ENCODE data around the gene COL15A1.

COL15A1 gene

DNA sequence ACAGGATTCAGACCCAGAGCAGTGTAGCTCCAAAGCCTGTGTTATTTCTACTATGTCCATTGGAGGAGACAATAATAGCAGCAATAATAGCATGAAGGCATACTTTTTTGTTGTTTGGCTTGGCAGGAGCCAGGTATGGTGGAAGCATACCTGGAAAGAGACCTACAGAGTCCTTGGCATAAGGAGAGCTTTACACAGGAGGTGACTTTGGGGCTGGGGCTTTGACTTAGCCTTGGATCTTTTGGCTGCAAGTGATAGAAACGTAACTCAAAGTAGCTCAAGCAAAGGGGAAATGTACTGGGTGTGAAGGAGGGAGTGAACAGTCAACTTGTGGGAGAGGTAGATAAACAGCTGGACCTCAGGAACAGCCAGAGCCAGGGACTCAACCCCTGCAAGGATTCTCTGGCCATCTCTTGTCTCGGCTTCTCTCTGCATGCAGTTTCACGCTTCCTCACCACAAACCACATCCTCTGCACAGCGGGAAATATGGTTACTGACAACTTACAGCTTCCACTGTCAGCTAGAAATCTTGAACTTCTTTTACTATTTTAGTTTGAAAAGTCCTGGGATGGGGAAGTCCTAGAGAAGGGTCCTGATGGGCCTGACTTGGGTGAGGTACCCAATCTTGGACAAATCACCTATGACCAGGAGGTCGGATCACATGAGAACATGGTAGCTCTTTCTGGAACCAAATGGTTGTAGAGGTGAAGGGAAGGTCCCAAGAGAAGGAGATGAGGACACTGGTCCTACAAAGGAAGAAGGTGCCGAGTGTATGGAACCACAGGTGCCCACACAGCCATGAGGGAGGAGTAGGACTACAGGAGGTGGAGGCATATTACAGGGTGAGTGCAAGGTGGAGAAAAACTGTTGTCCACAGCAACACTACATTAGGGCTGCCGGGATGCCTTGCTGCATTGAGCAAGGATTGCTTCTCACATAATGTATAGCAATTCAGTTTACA, 114.2 kb downstream of the COL15A1 start:
- Mint-ChIP-seq H3K36me3 (peaks cover 3% of the 10 kb centered on the region), H3K4me1 (ENCODE audit: low read depth) (peaks cover 69% of the 10 kb centered on the region), H3K9me3 (ENCODE audit: low read depth) (no peaks in the 10 kb centered on the region), H3K27me3 (no peaks in the 10 kb centered on the region), H3K4me3 (peak overlapping the region; percentile 86), H3K27ac (peak overlapping the region; percentile 56)

DNA sequence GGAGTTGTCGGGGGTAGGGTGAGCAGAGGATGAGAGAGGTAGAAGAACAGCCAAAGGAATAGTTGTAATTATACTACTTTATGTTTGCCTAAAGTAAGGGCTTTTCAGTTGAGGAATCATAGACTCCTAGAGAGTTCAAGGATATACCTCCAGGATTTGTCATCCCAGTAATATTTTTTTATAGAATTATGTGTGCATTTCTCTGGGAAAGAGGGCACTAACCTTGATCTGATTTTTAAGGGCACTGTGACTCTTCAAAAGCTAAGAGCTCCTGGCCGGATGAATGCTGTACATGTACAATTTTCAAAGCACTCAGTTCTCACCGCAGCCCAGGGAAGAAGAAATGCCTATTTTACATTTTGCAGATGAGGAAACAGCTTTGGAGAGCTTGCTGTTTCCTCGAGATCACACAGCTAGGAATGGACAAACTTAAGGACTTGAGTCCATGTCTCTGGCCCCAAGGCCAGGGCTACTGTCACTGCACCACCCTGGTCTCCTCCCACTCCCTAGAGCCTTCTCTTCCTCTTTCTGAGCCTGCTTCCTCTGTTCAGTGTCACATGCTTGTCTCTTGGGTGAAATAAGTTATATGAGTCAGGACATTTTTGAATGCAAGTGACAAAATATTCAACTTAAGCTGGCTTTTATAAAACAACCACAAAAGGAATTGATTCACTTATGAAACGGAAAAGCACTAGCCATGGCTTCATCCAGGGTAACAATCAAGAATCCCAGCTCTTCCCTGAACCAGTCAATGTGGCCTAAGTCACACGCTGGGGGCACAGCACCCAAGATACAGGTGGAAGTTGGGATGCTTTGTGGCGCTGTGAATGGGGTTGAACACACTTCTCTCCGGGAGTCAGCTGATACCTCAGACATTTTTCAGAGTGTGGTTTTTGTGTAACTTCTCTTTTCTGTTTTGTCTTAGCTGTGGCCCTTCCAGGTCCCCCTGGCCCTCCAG, 115.5 kb downstream of the COL15A1 start:
- H3K27ac Mint-ChIP-seq, result peak overlapping the region; percentile 11
- peaks cover 66% of the 10 kb centered on the region for H3K4me1 Mint-ChIP-seq (ENCODE audit: low read depth)
- no peaks in the 10 kb centered on the region for H3K27me3 Mint-ChIP-seq
- no peaks in the 10 kb centered on the region for H3K9me3 Mint-ChIP-seq (ENCODE audit: low read depth)
- H3K4me3 Mint-ChIP-seq, result peak overlapping the region; percentile 86
- H3K36me3 Mint-ChIP-seq, result peaks cover 3% of the 10 kb centered on the region

DNA sequence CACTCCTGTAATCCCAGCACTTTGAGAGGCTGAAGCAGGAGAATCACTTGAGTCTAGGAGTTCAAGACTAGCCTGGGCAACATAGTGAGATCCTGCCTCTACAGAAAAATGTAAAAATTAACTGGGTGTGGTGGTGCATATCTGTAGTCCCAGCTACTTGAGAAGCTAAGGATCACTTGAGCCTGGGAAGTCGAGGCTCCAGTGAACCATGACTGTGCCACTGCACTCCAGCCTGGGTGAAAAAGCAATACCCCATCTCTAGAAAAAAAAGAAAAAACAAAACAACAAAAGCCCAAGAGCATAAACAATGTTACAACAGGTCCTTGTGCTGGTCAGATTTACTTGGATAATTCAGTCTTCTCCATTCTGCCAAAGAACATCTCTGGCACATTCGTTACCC, 116.9 kb downstream of the COL15A1 start:
- Mint-ChIP-seq H3K27ac (no peak overlapping the region), H3K4me1 (ENCODE audit: low read depth) (peaks cover 62% of the 10 kb centered on the region), H3K4me3 (no peak overlapping the region), H3K9me3 (ENCODE audit: low read depth) (no peaks in the 10 kb centered on the region), H3K27me3 (no peaks in the 10 kb centered on the region), H3K36me3 (peaks cover under 1% of the 10 kb centered on the region)

DNA sequence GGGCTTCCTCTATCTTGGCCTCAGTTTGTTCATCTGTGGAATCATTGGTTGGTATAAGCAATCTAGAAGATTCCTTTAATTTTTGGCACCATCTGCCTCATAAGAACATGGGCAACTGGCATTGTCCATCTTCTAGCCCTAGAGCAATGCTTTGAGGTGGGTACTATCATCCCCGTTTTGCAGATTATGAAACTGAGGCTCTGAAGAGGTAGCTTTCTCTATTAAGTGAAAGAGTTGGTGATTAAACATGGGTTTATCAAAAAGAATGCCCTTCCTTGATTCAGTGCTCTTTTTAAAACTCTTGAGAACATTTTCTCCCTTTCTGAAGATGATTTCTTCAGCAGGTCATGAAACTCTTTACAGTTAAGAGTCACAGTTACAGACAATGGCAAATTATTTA, 118.8 kb downstream of the COL15A1 start:
- H3K4me1 Mint-ChIP-seq (ENCODE audit: low read depth), result peaks cover 51% of the 10 kb centered on the region
- no peaks in the 10 kb centered on the region for H3K9me3 Mint-ChIP-seq (ENCODE audit: low read depth)
- H3K27me3 Mint-ChIP-seq, result no peaks in the 10 kb centered on the region
- no peaks in the 10 kb centered on the region for H3K36me3 Mint-ChIP-seq
- H3K27ac Mint-ChIP-seq, result no peak overlapping the region
- H3K4me3 Mint-ChIP-seq, result no peak overlapping the region

DNA sequence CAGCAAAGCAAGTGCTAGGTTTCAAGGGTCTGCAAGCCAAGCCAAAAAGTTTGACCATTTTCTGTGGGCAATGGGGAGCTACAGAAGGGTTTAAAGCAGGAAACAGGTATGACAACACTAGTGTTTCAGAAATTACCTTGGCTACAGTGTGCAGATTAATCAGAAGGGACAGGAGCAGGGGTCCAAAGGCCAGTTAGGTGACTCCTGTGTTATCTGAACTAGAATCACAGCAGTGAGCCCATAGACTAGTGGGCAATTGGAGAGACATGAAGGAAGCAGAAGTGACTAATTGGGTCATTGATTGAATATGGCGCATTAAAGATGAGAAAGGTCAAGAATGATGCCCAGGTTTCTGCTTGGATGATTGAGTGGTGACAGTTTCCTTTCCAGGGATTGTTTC, 119.8 kb downstream of the COL15A1 start:
- Mint-ChIP-seq H3K9me3 (ENCODE audit: low read depth) (no peaks in the 10 kb centered on the region), H3K27ac (no peak overlapping the region), H3K4me1 (ENCODE audit: low read depth) (peaks cover 44% of the 10 kb centered on the region), H3K4me3 (no peak overlapping the region), H3K36me3 (no peaks in the 10 kb centered on the region), H3K27me3 (no peaks in the 10 kb centered on the region)

DNA sequence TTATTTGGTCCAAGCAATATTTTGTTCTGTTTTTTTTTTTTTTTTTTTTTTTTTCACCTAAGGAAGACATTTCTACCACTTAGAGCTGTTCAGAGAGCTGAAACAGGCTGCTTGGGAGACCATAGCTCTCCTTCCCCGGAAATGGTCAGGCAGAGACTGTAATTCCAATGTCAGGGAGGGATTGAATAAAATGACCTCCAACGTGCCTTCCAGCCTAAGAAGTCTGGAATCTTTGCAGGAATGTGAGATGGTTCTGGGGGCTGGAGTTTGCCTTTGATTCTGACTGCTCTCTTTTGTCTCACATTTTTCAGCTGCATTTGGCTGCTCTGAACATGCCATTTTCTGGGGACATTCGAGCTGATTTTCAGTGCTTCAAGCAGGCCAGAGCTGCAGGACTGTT, 122.9 kb downstream of the COL15A1 start:
- H3K27me3 Mint-ChIP-seq, result no peaks in the 10 kb centered on the region
- peaks cover 2% of the 10 kb centered on the region for H3K36me3 Mint-ChIP-seq
- H3K4me1 Mint-ChIP-seq (ENCODE audit: low read depth), result peaks cover 51% of the 10 kb centered on the region
- no peak overlapping the region for H3K27ac Mint-ChIP-seq
- H3K9me3 Mint-ChIP-seq (ENCODE audit: low read depth), result no peaks in the 10 kb centered on the region
- no peak overlapping the region for H3K4me3 Mint-ChIP-seq

DNA sequence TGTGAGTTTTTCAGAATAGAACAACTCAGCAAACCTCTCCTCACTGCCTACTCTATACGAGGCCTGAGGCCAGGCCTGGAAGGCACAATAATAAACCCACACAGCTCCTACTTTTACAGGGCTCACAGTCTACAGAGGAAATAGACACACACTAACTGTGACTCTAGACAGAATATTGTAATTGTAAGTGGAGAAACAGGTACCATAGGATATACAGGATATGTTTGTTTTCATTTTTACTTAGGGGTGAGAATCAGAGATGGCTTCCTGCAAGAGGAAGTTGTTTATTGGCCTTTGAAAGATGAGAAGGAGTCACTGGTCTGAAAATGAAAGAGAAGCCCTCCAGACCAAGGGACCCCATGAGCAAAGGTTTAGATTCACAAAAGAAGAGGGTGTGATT, 125.4 kb downstream of the COL15A1 start:
- H3K4me3 Mint-ChIP-seq, result peak overlapping the region; percentile 36
- peak overlapping the region; percentile 50 for H3K27ac Mint-ChIP-seq

DNA sequence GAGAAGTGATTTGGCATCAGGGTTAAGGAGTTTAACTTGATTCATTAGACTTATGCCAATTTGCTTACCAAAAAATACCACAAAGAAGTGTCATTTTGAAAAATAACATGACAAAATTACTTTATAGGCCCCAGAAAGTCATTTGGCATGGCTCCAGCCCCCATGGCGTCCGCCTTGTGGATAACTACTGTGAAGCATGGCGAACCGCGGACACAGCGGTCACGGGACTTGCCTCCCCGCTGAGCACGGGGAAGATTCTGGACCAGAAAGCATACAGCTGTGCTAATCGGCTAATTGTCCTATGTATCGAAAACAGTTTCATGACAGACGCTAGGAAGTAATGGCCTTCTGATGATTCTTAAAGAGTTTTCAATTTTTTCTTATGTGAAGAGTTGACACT, 125.8 kb downstream of the COL15A1 start:
- Mint-ChIP-seq H3K9me3 (ENCODE audit: low read depth) (no peaks in the 10 kb centered on the region), H3K36me3 (peaks cover 2% of the 10 kb centered on the region), H3K27me3 (no peaks in the 10 kb centered on the region), H3K27ac (peak overlapping the region; percentile 50), H3K4me3 (no peak overlapping the region), H3K4me1 (ENCODE audit: low read depth) (peaks cover 47% of the 10 kb centered on the region)

More for the DNA sequence above, 125.4 kb downstream of the COL15A1 start:
- Mint-ChIP-seq H3K9me3 (ENCODE audit: low read depth) (no peaks in the 10 kb centered on the region), H3K36me3 (peaks cover 2% of the 10 kb centered on the region), H3K27me3 (no peaks in the 10 kb centered on the region), H3K4me1 (ENCODE audit: low read depth) (peaks cover 48% of the 10 kb centered on the region)

DNA sequence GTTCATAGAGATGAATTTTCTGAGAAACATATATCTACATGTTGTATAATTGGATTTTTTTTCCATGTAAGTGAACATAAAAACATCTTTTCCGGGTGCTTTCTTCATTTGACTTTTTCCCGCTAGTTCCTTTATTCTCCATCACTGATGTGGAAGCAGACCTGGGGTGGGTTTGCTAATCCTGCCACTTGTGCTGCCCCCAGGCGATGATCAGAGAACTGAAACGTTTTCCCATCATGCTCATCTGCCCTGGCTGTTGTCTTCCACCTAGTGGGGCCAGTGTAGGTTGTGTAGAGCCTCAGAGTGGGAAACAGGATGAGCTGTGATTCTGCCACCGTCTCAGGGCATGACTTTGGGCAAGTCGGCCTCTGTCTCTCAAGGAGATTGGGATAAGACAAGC, 127.0 kb downstream of the COL15A1 start:
- Mint-ChIP-seq H3K9me3 (ENCODE audit: low read depth) (no peaks in the 10 kb centered on the region), H3K27me3 (no peaks in the 10 kb centered on the region), H3K36me3 (peaks cover 2% of the 10 kb centered on the region), H3K4me3 (no peak overlapping the region), H3K4me1 (ENCODE audit: low read depth) (peaks cover 54% of the 10 kb centered on the region), H3K27ac (no peak overlapping the region)

DNA sequence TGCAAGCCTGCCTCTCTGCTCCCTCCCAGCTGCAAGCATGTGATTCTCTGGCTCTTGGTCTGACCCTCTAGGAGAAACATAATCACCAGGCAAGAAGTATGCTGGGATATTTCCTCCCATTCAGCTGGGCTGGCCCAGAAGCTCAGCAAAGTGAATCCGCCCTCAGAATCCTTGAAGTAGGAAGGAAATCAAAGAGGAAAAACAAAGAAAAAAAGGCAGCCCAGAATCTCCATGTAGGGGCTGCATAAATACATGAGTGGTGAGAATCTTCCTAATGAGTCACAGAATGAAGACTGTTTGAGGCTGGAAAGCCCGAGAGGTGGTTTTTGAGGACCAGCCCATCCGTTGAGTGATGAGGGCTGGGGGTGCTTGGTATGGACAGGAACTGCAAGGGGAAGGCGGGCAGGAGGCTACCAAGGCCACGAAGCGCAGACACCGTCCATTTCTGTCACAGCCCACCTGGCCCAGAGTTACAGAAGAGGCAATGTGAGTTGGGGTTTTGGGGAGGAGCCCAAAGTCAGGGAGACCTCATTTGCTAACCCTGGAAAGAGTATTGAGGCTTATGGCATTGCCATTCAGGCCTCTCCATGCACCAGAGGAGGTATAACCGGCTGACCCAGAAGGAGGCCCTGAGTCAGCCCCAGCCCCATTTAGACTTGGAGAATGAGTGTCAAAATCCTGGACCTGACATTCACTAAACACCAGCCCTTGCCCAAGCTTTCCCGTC, 127.8 kb downstream of the COL15A1 start:
- no peaks in the 10 kb centered on the region for H3K9me3 Mint-ChIP-seq (ENCODE audit: low read depth)
- peaks cover 61% of the 10 kb centered on the region for H3K4me1 Mint-ChIP-seq (ENCODE audit: low read depth)
- H3K4me3 Mint-ChIP-seq, result no peak overlapping the region
- no peaks in the 10 kb centered on the region for H3K27me3 Mint-ChIP-seq
- peaks cover 2% of the 10 kb centered on the region for H3K36me3 Mint-ChIP-seq
- no peak overlapping the region for H3K27ac Mint-ChIP-seq

DNA sequence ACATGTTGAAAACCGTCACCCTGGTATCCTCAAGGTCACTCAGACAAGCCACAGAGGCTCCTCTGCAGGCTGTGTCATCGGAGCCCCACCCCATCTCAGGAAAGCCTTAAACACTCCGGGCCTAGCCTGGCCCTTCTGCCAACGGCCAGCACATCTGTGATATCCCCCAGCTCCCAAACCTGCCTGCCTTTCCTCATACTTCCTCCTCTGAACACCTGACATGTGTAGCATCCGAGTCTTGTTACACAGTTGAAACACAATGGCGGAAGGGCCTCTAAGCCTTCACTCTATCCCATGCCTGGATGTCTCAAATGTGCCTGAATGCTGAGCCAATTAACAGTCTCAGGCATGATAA, 128.3 kb downstream of the COL15A1 start:
- H3K4me3 Mint-ChIP-seq, result no peak overlapping the region
- no peaks in the 10 kb centered on the region for H3K27me3 Mint-ChIP-seq
- H3K4me1 Mint-ChIP-seq (ENCODE audit: low read depth), result peaks cover 63% of the 10 kb centered on the region
- no peaks in the 10 kb centered on the region for H3K9me3 Mint-ChIP-seq (ENCODE audit: low read depth)
- peaks cover 2% of the 10 kb centered on the region for H3K36me3 Mint-ChIP-seq
- H3K27ac Mint-ChIP-seq, result no peak overlapping the region

DNA sequence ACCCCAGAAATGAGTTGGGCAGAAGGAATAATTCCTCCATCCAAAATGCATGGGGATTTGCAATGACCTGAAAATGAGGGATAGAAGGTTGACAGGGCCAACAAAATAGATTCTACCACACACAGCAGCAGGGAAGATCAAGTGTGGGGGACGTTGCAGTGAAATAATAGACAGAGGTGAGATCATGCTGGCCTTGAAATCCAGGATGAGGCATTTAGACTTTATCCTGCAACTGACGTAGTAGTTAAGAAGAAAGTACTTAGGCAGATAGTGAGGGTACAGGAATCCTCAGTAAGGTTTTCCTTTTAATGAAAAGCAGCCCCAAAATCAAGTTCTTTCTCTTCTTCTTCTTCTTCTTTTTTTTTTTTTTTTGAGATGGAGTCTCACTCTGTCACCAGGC, 129.6 kb downstream of the COL15A1 start:
- Mint-ChIP-seq H3K27me3 (no peaks in the 10 kb centered on the region), H3K4me1 (ENCODE audit: low read depth) (peaks cover 70% of the 10 kb centered on the region), H3K4me3 (no peak overlapping the region), H3K9me3 (ENCODE audit: low read depth) (no peaks in the 10 kb centered on the region), H3K36me3 (peaks cover 2% of the 10 kb centered on the region), H3K27ac (no peak overlapping the region)

DNA sequence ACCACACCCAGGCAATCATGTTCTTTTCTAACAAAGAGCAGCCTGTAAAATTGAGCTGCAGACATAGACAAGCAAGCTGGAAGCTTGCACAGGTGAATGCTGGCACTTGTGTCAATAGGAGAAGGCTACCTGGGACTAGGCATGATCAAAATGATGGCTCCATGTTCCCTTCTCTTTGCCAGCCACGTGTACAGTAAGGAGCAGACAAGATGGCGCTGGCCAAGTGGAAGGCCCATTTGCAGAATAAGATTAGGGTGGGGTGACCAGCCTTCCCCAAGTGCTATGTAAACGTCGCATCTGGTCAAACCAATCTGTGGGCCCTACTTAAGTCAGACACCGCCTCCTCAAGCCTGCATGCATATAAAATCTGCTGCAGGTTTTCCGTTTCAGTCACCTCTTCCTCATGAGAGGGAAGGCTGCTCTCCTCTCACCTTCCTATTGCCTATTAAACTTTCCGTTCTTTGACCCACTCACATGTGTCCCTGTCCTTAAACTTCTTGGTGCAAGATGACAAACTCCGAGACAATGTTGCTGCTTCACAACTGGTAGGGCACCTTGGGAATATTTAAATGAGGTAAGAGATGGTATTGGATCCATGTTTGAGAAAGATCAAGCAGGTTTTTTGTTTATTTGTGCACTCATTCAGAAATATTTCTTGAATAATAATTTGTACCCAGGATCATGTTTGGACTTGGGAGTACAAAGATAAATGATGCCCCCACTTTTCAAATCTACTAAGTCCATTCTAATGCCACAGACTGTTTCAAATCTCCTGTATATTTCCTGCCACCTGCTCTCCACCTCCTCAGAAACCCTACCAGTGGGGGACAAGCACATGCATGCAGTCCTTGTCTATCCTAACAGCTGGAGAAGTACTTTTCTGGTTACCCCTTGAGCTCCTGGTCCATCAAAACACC, 130.5 kb downstream of the COL15A1 start:
- H3K4me3 Mint-ChIP-seq, result no peak overlapping the region
- no peak overlapping the region for H3K27ac Mint-ChIP-seq
- no peaks in the 10 kb centered on the region for H3K36me3 Mint-ChIP-seq

DNA sequence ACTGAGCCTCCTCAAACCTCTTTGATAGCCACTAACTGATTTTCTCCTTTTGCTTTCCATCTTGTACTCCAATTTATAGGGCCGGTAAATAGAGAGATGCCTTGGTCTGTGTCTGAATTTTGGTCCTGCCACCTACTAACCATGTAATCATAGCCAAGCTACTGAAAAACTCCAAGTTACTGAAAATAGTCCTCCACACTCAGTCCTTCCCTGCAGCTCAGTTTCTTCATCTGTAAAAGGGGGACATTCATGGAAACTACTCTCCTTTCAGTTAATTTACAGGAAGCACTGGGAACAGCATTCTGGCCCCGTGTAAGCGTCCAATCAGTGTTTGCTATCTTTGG, 131.2 kb downstream of the COL15A1 start:
- H3K4me1 Mint-ChIP-seq (ENCODE audit: low read depth), result peaks cover 60% of the 10 kb centered on the region
- no peaks in the 10 kb centered on the region for H3K36me3 Mint-ChIP-seq
- H3K27ac Mint-ChIP-seq, result no peak overlapping the region
- no peak overlapping the region for H3K4me3 Mint-ChIP-seq
- H3K27me3 Mint-ChIP-seq, result no peaks in the 10 kb centered on the region
- no peaks in the 10 kb centered on the region for H3K9me3 Mint-ChIP-seq (ENCODE audit: low read depth)

More for the DNA sequence above, 130.5 kb downstream of the COL15A1 start:
- H3K9me3 Mint-ChIP-seq (ENCODE audit: low read depth), result no peaks in the 10 kb centered on the region
- H3K27me3 Mint-ChIP-seq, result no peaks in the 10 kb centered on the region
- H3K4me1 Mint-ChIP-seq (ENCODE audit: low read depth), result peaks cover 66% of the 10 kb centered on the region

All from activated naive CD8-positive, alpha-beta T cell (primary cell).